Cerebellar cortex (tissue), 1 donor: ENCODE data around the gene NRXN3.
A peak's percentile ranks its signal among the peaks of the same experiment; 100 is the strongest.
"Not testable (repeated sequence)": the region's sequence is repeated elsewhere in the genome, so short reads cannot be mapped to it uniquely, and the experiment has no call there.

ENCODE experiments used
- DNase-seq: peaks from one replicate; pipeline ENCODE4 v3.0.0-alpha.2; 2015; ENCODE audit warnings: low spot score

NRXN3 gene

DNA sequence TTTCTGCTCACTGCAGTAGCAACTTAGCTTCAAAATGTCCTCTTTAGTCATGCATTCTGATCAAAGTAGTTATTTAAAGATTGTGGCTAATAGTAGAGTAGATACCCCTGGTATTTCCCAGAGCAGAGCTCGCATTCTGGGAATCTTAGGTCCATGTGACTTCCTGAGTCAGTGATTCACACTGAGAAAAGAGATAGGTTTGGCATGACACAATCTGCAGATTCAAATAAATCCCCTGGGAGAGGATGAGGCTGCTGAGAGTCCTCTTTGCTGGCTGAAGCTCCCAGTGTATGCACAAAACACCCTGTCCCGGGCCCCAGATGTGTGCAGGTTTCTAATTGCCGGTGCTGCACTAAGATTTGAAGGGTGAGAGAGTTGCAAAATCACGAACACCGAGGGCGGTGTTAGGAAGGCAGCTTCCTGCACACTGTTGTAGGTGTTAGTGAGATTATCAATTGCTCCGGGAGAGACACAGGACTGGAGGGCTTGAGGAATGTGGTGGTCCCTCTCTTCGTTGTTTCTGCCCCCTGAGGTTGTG lies 233.2 kb downstream of the NRXN3 start:
- no peak for DNase-seq

DNA sequence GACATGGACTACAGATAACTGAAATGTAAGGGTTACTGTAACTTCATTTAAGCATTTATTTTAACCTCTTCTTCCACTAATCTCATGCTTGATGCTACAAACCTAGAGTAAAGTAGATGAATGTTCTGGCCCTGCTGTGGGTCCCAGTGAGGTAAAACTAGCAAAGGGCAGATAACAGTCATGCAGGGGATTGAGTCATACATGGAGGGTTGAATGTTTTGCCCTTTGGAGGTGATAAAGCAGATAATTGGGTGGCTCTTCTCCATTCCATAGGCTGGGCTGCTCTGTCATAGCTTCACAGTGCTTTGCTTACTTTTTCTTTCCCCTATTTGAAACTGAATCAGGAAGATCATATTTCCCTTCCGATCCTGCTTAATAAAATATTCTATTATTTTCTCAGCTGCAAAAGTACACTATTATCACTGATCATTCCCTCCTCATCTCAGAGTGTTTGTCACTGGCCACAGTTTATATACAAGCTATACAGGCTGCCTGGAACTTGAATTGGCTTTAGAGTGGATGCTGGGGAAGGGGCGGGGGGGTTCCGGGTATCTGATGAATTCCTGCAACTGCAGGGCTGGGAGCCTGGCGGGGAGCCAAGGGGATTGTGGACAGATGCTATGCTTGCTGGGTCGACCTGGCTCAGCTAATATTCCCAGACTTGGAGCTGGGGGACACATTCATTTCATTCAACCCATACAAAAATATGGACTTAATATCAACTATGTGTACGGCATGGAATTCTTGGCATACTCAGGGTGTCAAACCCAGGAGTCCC lies 235.1 kb downstream of the NRXN3 start:
- DNase-seq: no peak

DNA sequence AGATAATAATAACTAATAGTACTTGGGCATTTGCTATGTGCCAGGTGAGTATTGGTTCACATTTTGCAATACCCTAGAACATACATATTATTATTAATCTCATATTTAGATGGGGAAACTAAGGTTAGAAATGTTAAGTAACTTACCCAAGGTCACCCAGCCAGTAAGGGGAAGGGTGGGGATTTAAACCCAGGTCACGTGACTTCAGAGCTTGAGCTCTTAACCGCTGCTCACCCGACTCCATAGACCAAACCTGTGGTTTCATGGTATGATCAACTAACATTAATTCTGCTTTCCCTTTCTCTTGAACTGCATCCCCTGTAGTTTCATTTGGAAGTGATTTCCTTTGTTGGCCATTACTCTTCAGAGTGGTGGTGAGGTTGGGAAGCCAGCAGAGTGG lies 242.3 kb downstream of the NRXN3 start:
- DNase-seq: no peak

DNA sequence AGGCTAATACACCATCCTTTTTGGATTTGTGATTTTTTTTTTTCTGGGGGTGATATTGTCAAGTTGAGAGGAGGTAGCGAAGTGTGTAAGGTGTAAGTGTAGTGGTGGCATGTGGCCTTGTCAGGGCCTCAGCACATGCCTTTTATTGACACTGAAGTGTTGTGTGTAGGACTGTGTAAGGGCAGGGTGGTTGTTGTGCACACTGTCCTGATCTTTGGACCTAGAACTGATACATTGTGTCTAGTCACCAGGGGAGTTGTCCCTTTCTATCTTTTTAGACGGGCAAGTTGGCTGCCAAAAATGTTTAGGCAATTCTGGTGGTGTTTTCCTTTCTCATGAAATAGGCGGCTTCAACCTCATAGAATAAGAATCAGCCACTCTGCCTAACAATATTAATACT lies 244.0 kb downstream of the NRXN3 start:
- no peak for DNase-seq

DNA sequence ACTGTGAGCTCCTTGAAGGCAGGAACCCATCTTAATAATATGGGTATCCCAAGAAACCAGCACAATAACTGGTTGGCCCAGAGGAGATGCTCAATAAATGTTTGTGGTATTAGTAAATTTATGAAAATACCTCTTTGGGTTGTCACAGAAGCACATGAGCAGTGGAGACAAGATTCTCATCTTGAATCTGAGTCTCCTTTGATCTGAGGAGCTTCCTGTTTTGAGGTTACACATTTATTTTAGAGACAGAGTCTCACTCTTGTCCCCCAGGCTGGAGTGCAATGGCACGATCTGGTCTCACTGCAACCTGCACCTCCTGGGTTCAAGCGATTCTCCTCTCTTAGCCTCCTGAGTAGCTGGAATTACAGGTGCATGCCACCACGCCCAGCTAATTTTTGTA lies 247.4 kb downstream of the NRXN3 start:
- no peak for DNase-seq

DNA sequence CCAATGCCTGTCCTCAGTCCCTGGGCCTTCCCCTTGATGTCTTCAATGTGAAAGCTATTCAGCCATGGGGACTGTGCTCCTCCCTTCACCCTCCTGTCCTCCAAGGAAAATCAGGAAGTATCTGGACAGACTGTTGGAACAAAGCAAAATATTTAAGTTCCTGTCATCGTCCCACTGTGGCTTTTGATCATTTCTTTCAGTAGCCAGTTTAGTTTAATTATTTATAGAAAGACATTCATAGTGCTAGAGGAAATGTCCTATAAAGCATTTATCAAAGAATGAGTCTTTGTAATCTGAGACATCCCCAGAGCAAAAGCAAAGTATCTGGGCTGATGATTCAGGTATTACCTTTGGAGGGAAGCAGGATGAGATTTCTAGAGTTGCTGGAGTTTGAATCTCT lies 254.1 kb downstream of the NRXN3 start:
- DNase-seq: no peak

DNA sequence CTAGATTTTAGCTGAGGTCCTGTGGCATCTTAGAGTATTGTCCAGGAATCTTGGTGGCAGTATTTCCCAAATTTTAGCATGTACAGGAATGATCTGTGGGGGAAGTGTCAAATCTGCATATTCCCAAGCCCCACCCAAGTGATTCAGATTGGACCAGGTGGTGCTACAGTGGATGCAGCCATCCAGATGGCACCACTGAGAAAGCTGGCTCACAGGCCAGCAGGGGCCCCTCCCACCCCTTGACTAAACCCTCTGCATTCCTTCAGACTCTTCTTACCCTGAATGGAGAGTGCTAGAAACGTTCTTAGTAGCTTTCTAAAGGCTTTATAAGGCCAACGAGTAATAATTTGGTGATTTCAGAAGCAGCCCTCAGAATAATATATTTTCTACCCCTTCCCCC lies 255.2 kb downstream of the NRXN3 start:
- DNase-seq: no peak

DNA sequence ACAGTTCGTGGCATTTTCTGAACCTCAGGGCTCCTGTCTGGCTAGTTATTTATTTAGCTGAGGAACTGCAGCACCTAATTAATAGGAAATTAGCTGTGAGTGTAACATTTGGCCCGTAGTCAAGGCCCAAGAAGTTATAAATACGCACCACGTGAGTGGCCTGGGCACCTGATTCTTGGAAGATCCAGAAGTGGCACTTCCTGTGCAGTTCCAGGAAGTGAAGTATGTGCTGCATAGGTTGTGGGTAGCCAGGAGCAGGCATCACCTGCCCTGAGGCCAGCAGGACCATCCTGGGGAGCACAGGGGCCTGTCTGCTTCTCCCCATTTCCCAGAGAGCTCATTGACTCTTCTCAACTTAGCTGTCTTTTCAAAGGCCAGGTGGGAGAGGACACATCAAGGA lies 255.6 kb downstream of the NRXN3 start:
- DNase-seq: no peak

DNA sequence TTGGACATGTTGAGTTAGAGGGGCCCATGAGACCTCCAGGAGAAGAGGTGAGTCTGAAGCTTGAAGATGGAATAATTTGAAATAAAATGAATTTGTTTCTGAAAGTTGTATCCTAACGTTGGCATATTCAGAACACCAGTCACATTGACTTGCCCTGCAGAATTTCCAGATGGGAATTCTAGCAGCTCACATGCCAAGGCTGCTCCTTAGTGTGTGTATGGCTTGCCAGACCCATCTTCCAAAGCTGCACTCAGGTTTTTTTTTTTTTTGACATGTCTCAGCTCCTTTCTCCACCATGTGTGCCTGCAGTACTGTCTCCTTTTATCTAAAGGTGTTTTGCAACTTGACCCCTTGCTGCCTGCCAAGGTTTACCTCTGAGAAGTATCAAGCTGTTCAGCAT lies 261.9 kb downstream of the NRXN3 start:
- no peak for DNase-seq

DNA sequence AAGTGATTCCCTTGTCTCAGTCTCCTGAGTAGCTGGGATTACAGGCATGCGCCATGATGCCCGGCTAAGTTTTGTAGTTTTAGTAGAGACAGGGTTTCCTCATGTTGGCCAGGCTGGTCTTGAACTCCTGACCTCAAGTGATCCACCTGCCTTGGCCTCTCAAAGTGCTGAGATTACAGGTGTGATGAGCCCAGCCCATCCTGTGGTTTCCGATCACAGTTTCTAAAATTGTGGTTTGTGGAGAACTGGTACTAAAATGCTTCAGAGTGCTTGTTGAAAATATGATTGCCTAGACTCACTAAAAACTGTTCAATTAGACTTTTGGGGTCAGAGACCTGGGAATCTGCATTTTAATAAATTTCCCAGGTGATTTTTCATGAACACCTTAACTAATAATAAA lies 267.3 kb downstream of the NRXN3 start:
- not testable (repeated sequence) for DNase-seq

DNA sequence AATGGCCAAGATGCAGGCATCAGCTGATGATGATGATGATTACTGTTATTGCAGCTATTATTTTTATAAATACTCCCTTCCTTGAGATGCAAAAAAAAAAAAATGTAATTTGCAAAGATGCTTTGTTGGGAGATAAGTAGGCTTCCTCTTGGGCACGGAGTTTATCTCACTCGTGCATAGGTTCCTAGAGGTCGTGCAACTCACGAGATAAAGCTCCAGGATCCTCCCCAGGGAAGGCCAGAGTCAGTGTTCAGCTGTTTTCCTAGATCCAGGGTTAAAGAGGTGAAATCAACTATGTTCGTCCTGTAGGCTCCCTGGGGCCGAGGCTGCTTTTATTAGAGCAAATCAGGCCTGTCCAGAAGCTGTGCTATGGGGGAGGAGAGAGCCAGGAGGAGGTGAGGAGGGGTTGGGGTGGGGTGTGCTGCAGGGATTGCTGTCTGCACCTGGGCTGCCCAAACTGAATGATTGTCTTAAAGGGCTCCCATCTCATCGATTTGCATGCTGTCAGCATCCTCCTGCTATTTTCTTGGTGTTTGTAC lies 270.3 kb downstream of the NRXN3 start:
- DNase-seq: no peak

DNA sequence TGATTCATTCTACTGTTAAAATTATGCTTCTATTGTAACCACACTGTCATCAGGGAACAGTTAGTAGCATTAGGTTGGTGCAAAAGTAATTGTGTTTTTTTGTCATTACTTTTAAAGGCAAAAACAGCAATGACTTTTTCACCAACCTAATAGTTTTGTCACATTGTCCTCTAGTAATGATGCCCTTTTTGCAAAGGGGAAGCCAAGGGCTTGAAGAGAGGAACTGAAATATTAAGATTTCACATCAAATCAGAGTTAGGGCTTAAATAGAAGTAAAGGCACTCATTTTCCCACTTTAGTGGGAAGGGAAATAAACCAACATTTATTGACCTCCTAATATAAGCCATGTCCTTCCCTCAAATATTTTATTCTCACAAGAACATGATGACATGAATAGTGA lies 273.7 kb downstream of the NRXN3 start:
- no peak for DNase-seq

DNA sequence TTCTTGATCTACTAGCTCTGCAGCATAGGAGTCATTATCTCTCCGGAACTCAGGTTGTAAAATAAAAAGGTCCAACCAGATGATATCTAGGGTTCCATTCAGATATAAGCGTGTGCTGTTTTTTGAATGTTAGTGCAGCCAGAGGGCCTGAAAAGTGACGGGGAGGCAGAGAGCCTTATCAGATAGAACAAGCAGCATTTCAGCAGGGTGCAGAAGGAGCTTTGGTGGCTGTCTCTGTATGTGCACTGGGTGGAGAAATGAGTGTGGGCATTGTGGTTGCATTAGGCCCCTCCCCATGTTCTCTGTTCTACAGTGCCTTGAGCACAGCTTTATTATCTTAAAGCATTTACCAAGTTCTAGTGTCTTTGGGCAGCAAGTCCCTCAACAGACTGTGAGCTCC lies 275.1 kb downstream of the NRXN3 start:
- DNase-seq: no peak

DNA sequence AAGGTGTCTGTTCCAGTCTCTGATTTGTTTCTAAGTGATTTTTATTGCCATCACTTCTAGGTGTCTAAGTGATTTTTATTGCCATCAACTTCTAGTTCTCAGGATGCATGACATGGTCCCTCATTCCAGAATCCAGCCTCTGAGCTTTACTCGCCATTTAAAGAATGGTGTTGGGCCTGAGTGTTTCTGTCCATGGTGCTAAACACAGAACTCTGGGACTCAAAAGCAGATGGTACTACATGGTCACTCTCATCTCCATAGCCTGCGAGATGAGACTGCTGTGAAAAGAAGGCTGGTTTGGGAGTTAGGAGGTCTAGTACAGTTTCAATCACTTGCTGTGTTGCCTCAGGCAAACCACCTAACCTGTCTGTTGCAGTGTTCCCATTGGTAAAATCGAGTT lies 276.6 kb downstream of the NRXN3 start:
- no peak for DNase-seq

DNA sequence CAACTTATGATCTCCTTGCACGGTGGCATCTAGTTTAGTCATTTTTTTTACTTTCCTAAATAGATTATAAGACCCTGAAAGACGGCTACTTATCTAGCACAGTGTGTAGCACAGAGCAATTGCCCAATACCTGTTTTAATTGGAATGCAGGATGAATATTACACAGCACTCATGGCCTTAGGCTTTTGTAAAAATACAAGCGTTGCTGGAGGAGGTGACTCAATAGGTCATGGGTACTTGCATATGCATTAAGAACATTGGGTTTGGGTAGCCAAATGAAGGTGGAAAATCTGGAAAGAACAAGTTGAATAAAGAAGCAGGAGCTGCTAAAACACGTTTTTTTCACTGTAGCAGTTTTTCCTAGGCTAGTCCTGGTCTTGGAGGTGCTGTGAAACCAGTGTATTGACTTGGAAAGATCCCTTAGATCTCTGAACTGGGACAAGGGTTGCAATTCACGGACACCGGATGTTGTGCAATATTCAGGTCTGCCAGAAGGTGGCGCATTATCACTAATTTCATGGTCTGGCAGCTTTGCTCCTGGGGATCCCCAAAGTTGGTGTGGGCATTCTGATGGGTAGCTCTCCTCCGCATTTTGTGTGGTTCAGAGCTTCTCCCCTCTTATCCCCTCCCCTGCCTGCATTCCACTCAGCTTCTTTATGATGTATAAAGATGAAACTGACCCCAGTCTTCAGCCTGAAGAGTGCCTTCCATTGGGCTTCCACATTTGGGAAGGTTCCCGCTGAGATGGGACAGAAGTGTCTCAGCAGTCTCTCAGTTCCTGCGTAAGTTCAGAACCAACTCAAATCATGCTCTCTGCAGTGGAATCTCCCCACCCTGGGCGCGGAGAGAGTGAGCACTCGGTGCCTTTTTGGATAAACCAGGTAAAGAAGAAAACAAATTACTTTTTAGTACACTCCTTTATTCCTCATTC lies 278.3 kb downstream of the NRXN3 start:
- peak; percentile 65 for DNase-seq

DNA sequence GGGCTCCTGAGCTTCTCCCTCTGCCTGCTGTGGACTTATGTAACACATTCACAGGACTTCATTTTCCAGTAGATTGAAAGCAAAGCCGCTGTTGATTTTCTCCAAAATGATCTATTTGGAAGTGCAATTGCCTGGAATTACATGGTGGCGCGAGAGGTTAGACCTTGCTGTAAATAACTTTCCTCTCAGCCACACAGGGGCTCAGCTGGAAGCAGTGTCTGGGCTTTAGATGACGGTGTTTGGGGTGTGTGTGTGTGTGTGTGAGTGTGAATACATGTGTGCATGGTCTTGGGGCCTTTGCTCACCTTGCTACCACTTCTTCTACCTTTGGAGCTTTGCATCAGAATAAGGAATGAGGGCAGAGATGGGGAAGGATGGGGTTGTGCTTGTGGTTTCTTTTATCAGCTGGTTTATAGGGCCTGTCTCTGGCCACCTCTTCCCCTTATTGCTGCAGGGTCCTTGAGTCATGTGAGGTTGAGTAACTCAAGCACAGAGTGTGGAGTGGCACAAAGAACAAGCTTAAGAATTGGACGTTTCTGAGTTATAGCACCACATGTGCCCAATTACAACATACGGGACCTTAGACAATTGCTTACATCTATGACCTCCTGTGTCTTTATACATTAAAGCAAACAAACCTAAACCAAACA lies 280.6 kb downstream of the NRXN3 start:
- no peak for DNase-seq

DNA sequence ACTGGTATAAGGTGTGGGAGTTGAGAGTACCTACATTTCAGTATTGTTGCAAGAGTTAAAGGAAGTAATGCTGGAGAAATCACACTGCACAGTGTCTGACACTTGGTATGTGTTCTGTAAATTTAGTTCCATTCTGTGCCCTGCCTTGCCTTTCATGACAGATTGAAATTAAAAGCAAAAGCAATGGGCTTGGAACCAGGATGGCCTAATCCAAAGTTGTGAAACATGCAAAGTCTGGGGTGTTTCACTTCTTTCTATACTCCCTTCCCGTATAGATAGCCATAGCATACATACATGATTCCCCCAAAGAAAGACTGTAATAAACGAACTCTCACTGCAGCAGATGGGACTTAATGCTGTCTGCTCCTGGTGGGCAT lies 281.1 kb downstream of the NRXN3 start:
- DNase-seq: no peak

DNA sequence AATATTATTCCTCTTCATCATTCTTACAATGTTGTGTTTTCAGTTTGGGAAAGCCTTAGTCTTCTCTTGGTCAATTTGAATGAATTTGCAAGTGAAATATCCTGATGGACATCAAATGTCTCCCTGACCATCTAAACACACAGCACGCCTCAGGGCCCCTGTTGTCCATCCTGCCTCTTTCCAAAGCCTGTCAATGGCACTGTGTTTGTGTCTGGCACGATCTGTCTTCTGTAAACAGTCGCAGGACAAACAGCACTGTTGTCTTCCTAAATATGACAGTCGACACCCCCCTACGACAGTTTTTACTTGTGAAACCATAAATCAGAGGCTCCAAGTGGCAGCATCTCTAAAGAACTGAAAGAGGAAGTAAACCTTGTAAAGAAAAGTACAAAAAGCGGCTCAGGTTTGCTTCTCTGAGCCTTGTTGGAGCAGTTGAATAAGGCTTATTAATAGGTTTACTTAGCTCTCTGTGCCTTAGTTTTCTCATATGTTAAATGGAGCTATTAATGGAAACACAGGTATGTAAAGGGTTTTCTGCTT lies 285.8 kb downstream of the NRXN3 start:
- no peak for DNase-seq

DNA sequence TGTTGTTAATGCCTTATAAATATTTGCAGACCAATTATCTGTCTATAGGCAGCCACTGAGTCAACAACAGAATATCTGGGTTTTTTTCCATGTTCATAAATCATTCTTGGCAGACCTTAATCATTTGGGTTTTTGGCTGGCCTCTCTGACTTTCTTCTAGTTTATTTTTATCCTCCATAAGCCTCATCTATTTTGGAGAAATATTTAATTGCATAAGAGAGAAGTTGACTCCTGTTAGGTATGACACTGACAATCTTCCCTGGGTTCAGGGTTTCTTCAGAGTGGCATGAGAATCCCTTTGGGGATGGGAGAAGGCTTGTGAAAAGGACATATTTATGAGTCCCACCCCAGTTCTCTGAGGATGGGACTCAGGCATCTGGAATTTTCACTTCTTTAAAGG lies 299.8 kb downstream of the NRXN3 start:
- DNase-seq: no peak

DNA sequence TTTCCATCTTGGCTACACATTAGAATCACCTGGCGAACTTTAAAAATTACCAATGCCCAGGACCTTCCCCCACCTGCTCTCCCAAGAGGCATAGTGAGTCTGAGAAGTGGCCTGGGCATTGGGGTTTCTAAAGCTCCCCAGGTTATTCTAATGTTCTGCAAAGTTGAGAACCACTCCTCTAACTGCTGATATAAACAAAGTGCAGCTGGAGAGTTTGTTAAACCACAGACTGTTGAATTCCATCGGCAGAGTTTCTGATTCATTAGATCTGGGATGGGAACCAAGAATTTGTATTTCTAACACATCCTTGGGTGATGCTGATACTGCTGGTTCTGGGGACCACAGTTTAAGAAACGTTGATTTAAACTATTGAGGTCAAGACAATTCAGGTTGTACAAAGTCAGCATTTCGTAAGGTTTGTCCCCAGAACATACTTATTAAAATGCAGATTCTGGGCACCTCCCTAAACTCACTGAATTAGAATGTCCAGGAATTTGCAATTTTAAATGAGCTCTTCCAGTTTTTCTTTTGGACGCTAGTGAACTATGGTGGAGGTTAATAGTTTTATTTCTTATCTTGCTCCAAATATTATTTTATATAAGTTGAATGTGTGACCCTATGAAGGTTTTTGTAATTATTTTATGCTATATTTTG lies 309.1 kb downstream of the NRXN3 start:
- DNase-seq: no peak

DNA sequence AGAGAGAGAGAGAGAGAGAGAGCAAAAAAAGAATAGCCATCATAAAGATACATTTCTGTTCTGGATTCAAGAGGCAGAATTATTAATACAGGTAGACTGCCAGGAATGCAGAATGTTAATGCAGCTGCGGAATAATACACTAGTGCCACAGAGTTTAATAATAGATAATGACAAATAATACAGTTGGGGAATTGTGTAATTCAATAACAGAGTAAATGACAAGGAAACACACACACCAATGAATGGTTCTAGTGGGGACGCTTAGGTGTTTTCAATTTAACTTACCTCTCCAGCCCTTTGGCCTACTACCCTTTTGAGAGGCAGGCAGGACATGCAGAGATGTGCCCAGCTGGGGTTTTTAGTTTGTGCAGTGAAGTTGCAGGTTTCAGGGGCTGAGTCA lies 313.9 kb downstream of the NRXN3 start:
- DNase-seq: no peak

DNA sequence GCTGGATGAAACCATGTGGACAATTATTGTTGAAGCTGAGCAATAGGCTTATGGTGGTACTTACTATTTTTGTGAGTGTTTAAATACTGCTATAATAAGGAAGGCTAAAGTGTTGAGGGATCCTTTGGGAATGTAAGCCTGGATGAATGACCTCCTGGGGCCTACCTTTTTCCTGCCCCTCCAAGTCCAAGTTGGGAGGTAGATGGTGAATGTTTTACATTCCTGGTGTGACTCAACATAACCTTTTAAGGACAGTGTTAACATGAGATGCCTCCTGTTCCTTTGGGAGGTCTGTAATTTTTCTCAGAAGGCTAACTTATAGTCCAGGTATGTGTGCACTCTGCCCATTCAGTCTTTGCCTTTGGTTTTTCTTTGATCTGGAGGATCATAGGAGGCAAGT lies 315.9 kb downstream of the NRXN3 start:
- no peak for DNase-seq
